ENCODE results near the gene GAGE12H. TPM values are rescaled to one million over a fixed set of nuclear protein-coding genes. Genes with fewer than 3 reads are reported as not detected.

The GAGE12H gene
- total and polyA plus RNA-seq, 8 donors: not detected

DNA sequence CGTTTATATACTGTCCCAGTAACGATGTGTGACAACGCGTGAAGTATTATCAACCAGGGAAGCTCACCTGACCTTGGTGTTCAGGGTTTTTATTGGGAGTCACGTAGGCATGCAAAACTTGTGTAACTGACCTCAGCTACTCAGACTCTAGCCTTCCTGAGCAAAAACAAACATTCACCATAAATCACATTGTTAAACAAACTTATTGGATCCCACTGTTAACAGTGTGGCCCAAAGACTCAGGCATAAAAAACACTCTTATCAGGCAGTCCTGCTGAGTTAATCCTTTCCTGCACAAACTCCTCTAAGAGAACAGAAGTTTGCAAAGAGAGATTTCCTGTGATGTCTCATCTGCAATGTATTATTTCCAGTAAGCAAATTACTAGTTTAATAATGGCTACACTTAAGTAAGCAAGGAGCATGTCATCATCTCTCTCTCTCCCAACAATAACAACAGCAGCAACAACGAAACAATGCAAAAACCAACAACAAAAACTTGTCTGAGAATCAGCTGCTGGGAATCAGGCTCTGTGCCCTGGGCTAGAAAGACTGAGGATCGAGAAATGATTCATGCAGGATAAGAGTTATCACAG, 31.1 kb downstream of the GAGE12H start:
- 12 to 57% (median 23%) methylated on average over 7 of the region's 7 CpGs for WGBS, 5 donors
- Histone ChIP-seq H3K4me3 (no peak overlapping the region), H3K4me1 (no peaks in the 10 kb centered on the region), H3K9me3 (no peaks in the 10 kb centered on the region), H3K36me3 (no peaks in the 10 kb centered on the region), H3K27ac (no peak overlapping the region), H3K27me3 (no peaks in the 10 kb centered on the region)
- TF ChIP-seq EP300 (IDR thresholded peaks at IDR 0.05): no peak
- TF ChIP-seq, protein P1, sequence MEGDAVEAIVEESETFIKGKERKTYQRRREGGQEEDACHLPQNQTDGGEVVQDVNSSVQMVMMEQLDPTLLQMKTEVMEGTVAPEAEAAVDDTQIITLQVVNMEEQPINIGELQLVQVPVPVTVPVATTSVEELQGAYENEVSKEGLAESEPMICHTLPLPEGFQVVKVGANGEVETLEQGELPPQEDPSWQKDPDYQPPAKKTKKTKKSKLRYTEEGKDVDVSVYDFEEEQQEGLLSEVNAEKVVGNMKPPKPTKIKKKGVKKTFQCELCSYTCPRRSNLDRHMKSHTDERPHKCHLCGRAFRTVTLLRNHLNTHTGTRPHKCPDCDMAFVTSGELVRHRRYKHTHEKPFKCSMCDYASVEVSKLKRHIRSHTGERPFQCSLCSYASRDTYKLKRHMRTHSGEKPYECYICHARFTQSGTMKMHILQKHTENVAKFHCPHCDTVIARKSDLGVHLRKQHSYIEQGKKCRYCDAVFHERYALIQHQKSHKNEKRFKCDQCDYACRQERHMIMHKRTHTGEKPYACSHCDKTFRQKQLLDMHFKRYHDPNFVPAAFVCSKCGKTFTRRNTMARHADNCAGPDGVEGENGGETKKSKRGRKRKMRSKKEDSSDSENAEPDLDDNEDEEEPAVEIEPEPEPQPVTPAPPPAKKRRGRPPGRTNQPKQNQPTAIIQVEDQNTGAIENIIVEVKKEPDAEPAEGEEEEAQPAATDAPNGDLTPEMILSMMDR (IDR thresholded peaks at IDR 0.05): no peak
- TF ChIP-seq POLR2A (IDR thresholded peaks at IDR 0.05): no peak
- TF ChIP-seq POLR2AphosphoS5 (IDR thresholded peaks at IDR 0.05): no peak
- intact Hi-C loops (cut with DNase I; ENCODE audit: low total_unique reads): no loop called here
- DNase-seq: peak in 1 of 2 donors; percentile 3

- intact Hi-C loops (cut with DNase I; ENCODE audit: low total_unique reads): no loop called here
- TF ChIP-seq POLR2AphosphoS5 (IDR thresholded peaks at IDR 0.05) (no peak), POLR2A (IDR thresholded peaks at IDR 0.05) (no peak), EP300 (IDR thresholded peaks at IDR 0.05) (no peak)
- TF ChIP-seq, protein P1 (IDR thresholded peaks at IDR 0.05): no peak
- Histone ChIP-seq H3K27ac (no peak overlapping the region), H3K4me1 (no peaks in the 10 kb centered on the region), H3K9me3 (no peaks in the 10 kb centered on the region), H3K36me3 (no peaks in the 10 kb centered on the region), H3K4me3 (no peak overlapping the region), H3K27me3 (no peaks in the 10 kb centered on the region)
- DNase-seq: no peak
- 79 to 92% (median 89%) methylated on average over 2 of the region's 2 CpGs for WGBS, 5 donors
These were observed 38.8 kb downstream of the GAGE12H start for GRCh38 chrX:49618574-49618973.

DNA sequence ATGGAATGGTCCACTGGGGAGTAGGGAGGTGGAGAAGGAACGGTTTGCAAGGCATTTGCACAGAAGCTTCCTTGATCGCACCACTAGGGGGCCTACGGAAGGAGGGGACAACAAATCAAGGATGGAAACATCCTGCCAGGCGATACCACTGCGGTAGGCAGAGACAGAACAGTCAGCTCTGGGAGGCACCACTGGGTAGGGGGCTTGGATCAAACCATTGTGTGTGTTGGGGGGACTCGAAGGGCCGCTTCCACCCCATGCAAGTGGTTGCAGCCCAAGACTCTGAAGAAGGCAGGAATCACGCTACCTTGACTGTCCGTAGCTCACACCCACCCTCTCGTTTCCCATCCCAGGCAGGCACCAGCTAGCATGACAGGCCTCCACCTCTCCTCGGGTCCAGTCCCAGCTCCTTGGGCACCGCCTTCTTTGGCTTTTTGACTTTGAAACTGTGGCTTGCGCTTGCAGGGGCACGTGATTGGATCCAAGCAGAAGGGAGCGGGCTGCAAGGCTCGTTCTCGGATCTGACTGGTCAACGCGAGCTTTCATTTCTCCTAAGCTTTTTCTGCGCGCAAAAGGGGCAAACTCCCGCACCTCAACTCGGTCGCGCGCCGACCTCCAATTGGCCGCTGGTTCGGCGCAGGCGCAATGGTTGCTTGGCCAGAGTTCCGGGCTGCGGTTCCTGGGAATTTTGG, 47.5 kb downstream of the GAGE12H start:
- no peak overlapping the region for H3K4me3 ChIP-seq
- DNase-seq: peak in 1 of 2 donors; percentile 27
- intact Hi-C loops (cut with DNase I; ENCODE audit: low total_unique reads): no loop called here
- no peaks in the 10 kb centered on the region for H3K4me1 ChIP-seq
- 27 to 80% (median 69%) methylated on average over 17 to 33 of the region's 33 CpGs for WGBS, 5 donors
- H3K36me3 ChIP-seq: no peaks in the 10 kb centered on the region
- TF ChIP-seq POLR2A (IDR thresholded peaks at IDR 0.05) (no peak), EP300 (IDR thresholded peaks at IDR 0.05) (no peak)
- TF ChIP-seq, protein P1 (IDR thresholded peaks at IDR 0.05): peak in 1 of 7 experiments; percentile 8
- H3K9me3 ChIP-seq: peaks cover 0 to 28% (median 13%) of the 10 kb centered on the region in 4 donors
- H3K27me3 ChIP-seq: no peaks in the 10 kb centered on the region
- H3K27ac ChIP-seq: no peak overlapping the region

Small RNAs within 50 kb of the gene (small RNA-seq; reads per million reads assigned to genes)
- gene GAGE12B: 0 reads per million in 4 donors

Other genes with a start within 250 kb of the GAGE12H start
- not detected for gene GAGE13, start 248.4 kb upstream of the GAGE12H start, total RNA-seq
- gene GAGE13, start 248.4 kb upstream of the GAGE12H start, polyA plus RNA-seq: not detected
- gene GAGE12C, start 47.8 kb upstream of the GAGE12H start, total RNA-seq: not detected
- gene GAGE12C, start 47.8 kb upstream of the GAGE12H start, polyA plus RNA-seq: not detected
- gene GAGE12D, start 38.2 kb upstream of the GAGE12H start, total RNA-seq: not detected
- gene GAGE12D, start 38.2 kb upstream of the GAGE12H start, polyA plus RNA-seq: not detected
- gene GAGE12E, start 28.7 kb upstream of the GAGE12H start, total RNA-seq: not detected
- gene GAGE12E, start 28.7 kb upstream of the GAGE12H start, polyA plus RNA-seq: not detected
- not detected for gene GAGE12F, start 19.1 kb upstream of the GAGE12H start, total RNA-seq
- gene GAGE12F, start 19.1 kb upstream of the GAGE12H start, polyA plus RNA-seq: not detected
- gene GAGE12G, start 9.5 kb upstream of the GAGE12H start, total RNA-seq: not detected
- gene GAGE12G, start 9.5 kb upstream of the GAGE12H start, polyA plus RNA-seq: not detected
- not detected for gene GAGE2A, start 9.5 kb downstream of the GAGE12H start, total RNA-seq
- gene GAGE2A, start 9.5 kb downstream of the GAGE12H start, polyA plus RNA-seq: not detected
- not detected for gene GAGE1, start 19.1 kb downstream of the GAGE12H start, total RNA-seq
- gene GAGE1, start 19.1 kb downstream of the GAGE12H start, polyA plus RNA-seq: not detected
- gene PAGE1, start 116.0 kb downstream of the GAGE12H start, total RNA-seq: not detected
- gene PAGE1, start 116.0 kb downstream of the GAGE12H start, polyA plus RNA-seq: not detected
- not detected for gene PAGE4, start 249.4 kb downstream of the GAGE12H start, total RNA-seq
- not detected for gene PAGE4, start 249.4 kb downstream of the GAGE12H start, polyA plus RNA-seq